Measurements from ENCODE around the gene GHR.

- TF ChIP-seq CTCF (IDR thresholded peaks at IDR 0.05) (no peak), ZFX (IDR thresholded peaks at IDR 0.05; ENCODE audit: borderline replicate concordance) (no peak)
Observed at GRCh38 chr5:42494414-42494813, 71.2 kb downstream of the GHR start.
